Measurements from ENCODE around the gene ADGRD1.

- TF ChIP-seq POLR2A (IDR thresholded peaks at IDR 0.05; ENCODE audit: low read depth, low read length), result no peak
- no peak for TF ChIP-seq POLR2AphosphoS5 (IDR thresholded peaks at IDR 0.05; ENCODE audit: low read depth, low read length)
- TF ChIP-seq SPI1 (IDR thresholded peaks at IDR 0.05; ENCODE audit: low read depth, low read length), result no peak
- no peak for TF ChIP-seq TAF1 (IDR thresholded peaks at IDR 0.05; ENCODE audit: low read depth, low read length)
Measured at GRCh38 chr12:130973109-130973508, 19.4 kb downstream of the ADGRD1 start.
